ENCODE results near the gene MNAT1.

Gene MNAT1

DNA sequence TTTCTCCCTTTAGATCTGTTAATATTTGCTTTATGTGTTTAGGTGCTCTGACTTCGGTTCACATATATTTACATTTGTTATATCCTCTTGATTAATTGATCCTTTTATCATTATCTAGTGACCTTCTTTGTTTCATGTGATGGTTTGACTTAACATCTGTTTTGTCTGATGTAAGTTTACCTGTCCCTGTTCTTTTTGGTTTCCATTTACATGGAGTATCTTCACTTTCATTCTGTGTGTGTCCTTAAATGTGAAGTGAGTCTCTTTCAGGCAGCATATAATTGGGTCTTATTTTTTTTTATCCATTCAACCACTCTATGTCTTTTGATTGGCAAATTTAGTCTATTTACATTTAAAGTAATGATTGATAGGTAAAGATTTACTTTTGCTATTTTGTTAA is 222.1 kb downstream of the MNAT1 start:
- DNase-seq (ENCODE audit: extremely low read depth, insufficient read length), result no peak
- Histone ChIP-seq H3K36me3 (ENCODE audit: control insufficient read depth, insufficient read depth, low read length) (no peaks in the 10 kb centered on the region), H3K4me3 (replicated peaks; ENCODE audit: low read depth, low read length) (no peak overlapping the region), H3K27me3 (replicated peaks; ENCODE audit: control insufficient read depth, insufficient read depth, low read length) (no peaks in the 10 kb centered on the region)
- TF ChIP-seq, protein P1, sequence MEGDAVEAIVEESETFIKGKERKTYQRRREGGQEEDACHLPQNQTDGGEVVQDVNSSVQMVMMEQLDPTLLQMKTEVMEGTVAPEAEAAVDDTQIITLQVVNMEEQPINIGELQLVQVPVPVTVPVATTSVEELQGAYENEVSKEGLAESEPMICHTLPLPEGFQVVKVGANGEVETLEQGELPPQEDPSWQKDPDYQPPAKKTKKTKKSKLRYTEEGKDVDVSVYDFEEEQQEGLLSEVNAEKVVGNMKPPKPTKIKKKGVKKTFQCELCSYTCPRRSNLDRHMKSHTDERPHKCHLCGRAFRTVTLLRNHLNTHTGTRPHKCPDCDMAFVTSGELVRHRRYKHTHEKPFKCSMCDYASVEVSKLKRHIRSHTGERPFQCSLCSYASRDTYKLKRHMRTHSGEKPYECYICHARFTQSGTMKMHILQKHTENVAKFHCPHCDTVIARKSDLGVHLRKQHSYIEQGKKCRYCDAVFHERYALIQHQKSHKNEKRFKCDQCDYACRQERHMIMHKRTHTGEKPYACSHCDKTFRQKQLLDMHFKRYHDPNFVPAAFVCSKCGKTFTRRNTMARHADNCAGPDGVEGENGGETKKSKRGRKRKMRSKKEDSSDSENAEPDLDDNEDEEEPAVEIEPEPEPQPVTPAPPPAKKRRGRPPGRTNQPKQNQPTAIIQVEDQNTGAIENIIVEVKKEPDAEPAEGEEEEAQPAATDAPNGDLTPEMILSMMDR (IDR thresholded peaks at IDR 0.05; ENCODE audit: insufficient read depth, low read length, poor library complexity, severe bottlenecking), result no peak

DNA sequence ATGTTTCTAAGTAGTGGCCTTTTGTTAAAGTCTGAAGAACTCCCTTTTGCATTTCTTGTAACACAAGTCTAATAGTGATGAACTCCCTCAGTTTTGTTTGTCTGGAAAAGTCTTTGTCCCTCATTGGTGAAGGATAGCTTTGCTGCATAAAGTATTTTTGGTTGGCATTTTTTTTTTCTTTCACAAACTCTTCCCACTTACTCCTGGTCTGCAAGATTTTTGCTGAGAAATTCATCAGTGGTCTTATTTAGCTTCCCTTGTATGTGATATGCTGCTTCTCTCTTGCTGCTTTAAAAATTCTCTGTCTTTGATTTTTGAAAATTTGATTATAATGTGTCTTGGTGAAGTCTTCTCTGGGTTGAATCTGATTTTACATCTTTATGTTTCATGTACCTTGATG is 223.6 kb downstream of the MNAT1 start:
- DNase-seq (ENCODE audit: extremely low read depth, insufficient read length), result no peak
- no peak overlapping the region for H3K4me3 ChIP-seq (replicated peaks; ENCODE audit: low read depth, low read length)
- TF ChIP-seq, protein P1 (IDR thresholded peaks at IDR 0.05; ENCODE audit: insufficient read depth, low read length, poor library complexity, severe bottlenecking), result no peak
- H3K27me3 ChIP-seq (replicated peaks; ENCODE audit: control insufficient read depth, insufficient read depth, low read length), result no peaks in the 10 kb centered on the region
- H3K36me3 ChIP-seq (ENCODE audit: control insufficient read depth, insufficient read depth, low read length), result no peaks in the 10 kb centered on the region

DNA sequence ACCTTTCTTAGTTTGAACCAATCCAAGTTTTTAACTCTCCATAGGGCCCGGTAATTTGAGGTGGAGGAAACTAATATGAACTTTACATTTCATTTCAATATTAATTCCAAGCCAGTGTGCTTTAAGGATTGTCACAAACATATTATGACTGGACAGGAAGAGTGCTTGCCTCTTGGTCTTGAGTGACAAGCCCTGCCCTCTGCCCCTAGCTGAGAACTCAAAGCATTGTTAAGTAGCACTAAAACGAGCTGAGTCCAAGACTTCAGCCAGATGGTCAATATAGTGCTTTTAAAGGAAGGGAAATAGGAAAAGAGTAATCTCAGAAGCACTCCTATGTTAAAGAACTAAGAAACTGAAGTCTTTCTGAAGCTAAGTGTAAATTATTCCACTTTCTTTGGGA is 229.2 kb downstream of the MNAT1 start:
- no peaks in the 10 kb centered on the region for H3K27me3 ChIP-seq (replicated peaks; ENCODE audit: control insufficient read depth, insufficient read depth, low read length)
- no peak for DNase-seq (ENCODE audit: extremely low read depth, insufficient read length)

DNA sequence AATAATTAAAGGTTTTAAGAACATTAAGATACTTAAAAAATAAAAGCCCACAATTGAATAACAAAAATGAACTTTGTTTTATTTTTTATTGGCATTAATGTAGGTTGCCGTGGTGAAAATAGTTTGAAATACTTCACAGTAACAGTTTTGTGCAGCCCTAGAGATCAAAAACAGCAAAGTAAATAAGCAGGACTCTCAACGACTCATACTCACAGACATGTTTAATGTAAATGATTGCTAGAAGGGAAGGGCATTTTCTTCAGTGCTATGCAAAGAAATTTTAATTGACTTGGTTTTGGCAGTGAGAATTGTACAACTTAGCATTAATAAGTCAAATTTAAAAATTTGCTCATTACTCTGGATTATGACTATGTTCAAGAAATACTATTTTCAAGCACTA is 230.3 kb downstream of the MNAT1 start:
- Histone ChIP-seq H3K36me3 (ENCODE audit: control insufficient read depth, insufficient read depth, low read length) (no peaks in the 10 kb centered on the region), H3K4me3 (replicated peaks; ENCODE audit: low read depth, low read length) (no peak overlapping the region), H3K27me3 (replicated peaks; ENCODE audit: control insufficient read depth, insufficient read depth, low read length) (no peaks in the 10 kb centered on the region)
- no peak for DNase-seq (ENCODE audit: extremely low read depth, insufficient read length)
- TF ChIP-seq, protein P1 (IDR thresholded peaks at IDR 0.05; ENCODE audit: insufficient read depth, low read length, poor library complexity, severe bottlenecking), result no peak

More for the DNA sequence above, 229.2 kb downstream of the MNAT1 start:
- no peak overlapping the region for H3K4me3 ChIP-seq (replicated peaks; ENCODE audit: low read depth, low read length)
- TF ChIP-seq, protein P1 (IDR thresholded peaks at IDR 0.05; ENCODE audit: insufficient read depth, low read length, poor library complexity, severe bottlenecking), result no peak
- no peaks in the 10 kb centered on the region for H3K36me3 ChIP-seq (ENCODE audit: control insufficient read depth, insufficient read depth, low read length)

GRCh38 chr14:60965402-60965801 is 230.8 kb downstream of the MNAT1 start:
- Histone ChIP-seq H3K36me3 (ENCODE audit: control insufficient read depth, insufficient read depth, low read length) (no peaks in the 10 kb centered on the region), H3K4me3 (replicated peaks; ENCODE audit: low read depth, low read length) (no peak overlapping the region), H3K27me3 (replicated peaks; ENCODE audit: control insufficient read depth, insufficient read depth, low read length) (no peaks in the 10 kb centered on the region)
- TF ChIP-seq, protein P1 (IDR thresholded peaks at IDR 0.05; ENCODE audit: insufficient read depth, low read length, poor library complexity, severe bottlenecking), result no peak
- DNase-seq (ENCODE audit: extremely low read depth, insufficient read length), result no peak

DNA sequence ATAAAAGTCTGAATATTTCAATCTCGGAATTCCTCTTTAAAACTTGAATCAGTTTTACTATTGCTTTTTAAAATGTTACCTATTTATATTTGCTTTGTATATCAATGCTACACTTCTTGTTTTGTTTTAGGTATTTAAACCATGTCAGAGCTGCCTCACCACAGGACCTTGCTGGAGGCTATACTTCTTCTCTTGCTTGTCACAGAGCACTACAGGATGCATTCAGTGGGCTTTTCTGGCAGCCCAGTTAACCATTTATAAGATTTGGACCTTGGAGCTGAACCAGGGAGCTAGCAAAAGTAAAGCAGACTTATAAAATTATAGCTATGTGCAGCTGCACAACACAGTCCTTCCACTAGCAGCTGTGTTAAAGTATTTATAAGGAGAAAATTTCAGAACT is 233.5 kb downstream of the MNAT1 start:
- no peak overlapping the region for H3K4me3 ChIP-seq (replicated peaks; ENCODE audit: low read depth, low read length)
- TF ChIP-seq, protein P1 (IDR thresholded peaks at IDR 0.05; ENCODE audit: insufficient read depth, low read length, poor library complexity, severe bottlenecking), result no peak
- no peak for DNase-seq (ENCODE audit: extremely low read depth, insufficient read length)

More for the DNA sequence above, 233.5 kb downstream of the MNAT1 start:
- Histone ChIP-seq H3K36me3 (ENCODE audit: control insufficient read depth, insufficient read depth, low read length) (no peaks in the 10 kb centered on the region), H3K27me3 (replicated peaks; ENCODE audit: control insufficient read depth, insufficient read depth, low read length) (no peaks in the 10 kb centered on the region)
